ENCODE measurements around the gene ENDOU. TPM values are rescaled to one million over a fixed set of nuclear protein-coding genes. Genes with fewer than 3 reads are reported as not detected.

Gene ENDOU
- total RNA-seq, 1 experiment from 2014 or later = not detected

- peak; percentile 91 for TF ChIP-seq MAX (CRISPR knock-in tag; IDR thresholded peaks at IDR 0.05)
Observed at GRCh38 chr12:47758834-47759690, 33.8 kb upstream of the ENDOU start, which contains the start of gene RAPGEF3 (continued).

DNA sequence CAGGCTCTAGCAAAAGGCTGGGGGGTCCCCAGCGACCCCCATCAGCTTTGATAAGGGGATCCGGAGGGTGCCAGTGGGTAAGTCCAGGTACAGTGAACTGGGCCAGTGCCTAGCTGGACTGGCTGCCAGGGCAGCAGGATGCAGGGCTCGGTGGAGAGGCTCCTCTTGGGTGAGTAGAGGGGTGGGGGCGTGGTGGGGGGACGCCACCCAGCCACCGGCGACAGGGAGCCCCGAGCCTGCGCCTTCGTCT, 33.2 kb upstream of the ENDOU start:
- Mint-ChIP-seq H3K27me3 (ENCODE audit: low read depth) (no peaks in the 10 kb centered on the region; the same call in 1 of the 2 replicates), H3K9me3 (no peaks in the 10 kb centered on the region), H3K27ac (no peak overlapping the region), H3K4me3 (peak overlapping the region; percentile 67), H3K4me1 (peaks cover 55% of the 10 kb centered on the region), H3K36me3 (no peaks in the 10 kb centered on the region)
- TF ChIP-seq MYBL2 (CRISPR knock-in tag; IDR thresholded peaks at IDR 0.05) (no peak), ETV6 (CRISPR knock-in tag; IDR thresholded peaks at IDR 0.05) (no peak), ZNF138 (CRISPR knock-in tag; conservative IDR thresholded peaks at IDR 0.05) (no peak), NFATC4 (CRISPR knock-in tag; IDR thresholded peaks at IDR 0.05) (no peak), JUN (CRISPR knock-in tag; IDR thresholded peaks at IDR 0.05) (no peak)
- TF ChIP-seq, protein P1, sequence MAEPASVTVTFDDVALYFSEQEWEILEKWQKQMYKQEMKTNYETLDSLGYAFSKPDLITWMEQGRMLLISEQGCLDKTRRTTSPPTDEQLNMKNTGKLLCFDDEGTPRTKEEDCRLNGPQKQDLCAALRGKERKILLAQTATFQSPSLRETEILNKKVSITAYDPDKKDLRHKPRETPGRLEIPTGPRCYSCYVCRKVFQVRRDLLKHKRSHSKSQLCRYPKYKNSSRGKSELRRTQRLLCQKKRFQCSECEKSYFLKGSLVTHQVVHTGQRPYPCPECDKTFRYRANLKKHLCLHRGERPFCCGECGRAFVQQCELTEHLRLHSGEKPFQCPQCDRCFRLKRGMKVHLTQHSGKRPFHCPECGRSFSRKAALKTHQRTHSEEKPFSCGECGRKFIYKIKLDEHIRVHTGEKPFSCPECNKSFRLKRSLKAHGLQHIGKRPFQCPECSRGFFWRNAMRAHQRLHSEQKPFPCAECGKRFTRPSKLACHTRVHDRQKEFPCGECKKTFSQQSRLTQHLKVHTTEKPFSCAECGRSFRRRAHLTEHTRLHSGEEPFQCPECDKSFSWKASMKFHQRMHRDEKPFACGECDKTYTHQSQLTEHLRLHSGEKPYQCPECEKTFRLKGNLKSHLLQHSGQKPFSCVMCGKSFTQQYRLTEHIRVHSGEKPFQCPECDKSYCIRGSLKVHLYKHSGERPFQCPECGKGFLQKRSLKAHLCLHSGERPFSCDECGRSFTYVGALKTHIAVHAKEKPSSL (CRISPR knock-in tag; conservative IDR thresholded peaks at IDR 0.05) = no peak
- ChIA-PET CTCF (interaction anchor here (0.6 to 10.5 kb wide), 25 partner anchors 9 to 1916 kb away, joined by 3 to 173 read pairs (median 5); partner anchors contain the start of genes HDAC7, RPAP3, SLC48A1 and TMEM106C), POLR2A (interaction anchor here (0.9 to 2.1 kb wide), 5 partner anchors 9 to 52 kb away, joined by 3 to 6 read pairs (median 4); partner anchors contain the start of gene SLC48A1)
- DNase-seq (ENCODE audit: low spot score) (no peak), ATAC-seq (peak; percentile 16)

DNA sequence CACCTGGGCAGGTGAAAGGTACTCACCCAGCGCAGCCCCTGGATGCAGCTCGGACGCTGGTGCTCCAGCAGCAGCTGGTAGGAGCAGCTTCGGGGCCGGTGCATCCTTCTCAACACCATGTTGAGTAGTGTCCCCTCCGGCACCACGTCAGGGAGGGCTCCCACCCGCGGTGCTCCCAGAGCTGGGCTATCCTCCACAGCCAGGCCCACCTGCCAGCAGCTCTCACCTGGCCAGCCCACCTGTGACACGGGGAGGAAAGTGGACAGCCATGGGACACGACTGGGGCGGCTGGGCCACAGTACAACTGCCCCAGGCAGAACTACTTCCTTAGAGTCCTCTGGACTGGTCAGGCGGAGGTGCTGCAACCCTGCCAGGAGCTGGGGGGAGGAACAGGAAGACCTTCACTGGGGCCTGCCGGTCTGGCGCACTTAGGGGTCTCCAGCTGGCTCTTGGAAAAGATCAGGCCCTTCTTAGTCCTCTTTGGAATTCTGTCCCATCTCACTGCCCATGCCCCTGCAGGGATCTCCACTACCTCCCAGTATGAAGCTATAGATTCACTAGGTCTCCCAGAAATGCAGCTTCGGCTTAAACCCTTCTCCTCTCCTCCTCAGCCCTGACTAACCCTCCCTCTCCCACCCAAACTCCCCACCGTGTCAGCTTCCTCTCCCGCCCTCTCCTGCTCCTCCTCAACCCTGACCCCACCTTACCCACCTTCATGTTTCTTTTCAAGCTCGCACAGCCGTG, 32.7 kb upstream of the ENDOU start:
- no peaks in the 10 kb centered on the region for H3K36me3 Mint-ChIP-seq
- H3K4me1 Mint-ChIP-seq = peaks cover 58% of the 10 kb centered on the region
- ChIA-PET POLR2A (interaction anchor here (0.6 to 2.1 kb wide), 7 partner anchors 9 to 341 kb away, joined by 3 to 6 read pairs (median 4); partner anchors contain the start of gene SLC48A1), CTCF (interaction anchor here (0.6 to 10.5 kb wide), 27 partner anchors 10 to 1916 kb away, joined by 3 to 173 read pairs (median 5); partner anchors contain the start of genes HDAC7, RPAP3, SLC48A1 and TMEM106C)
- DNase-seq (ENCODE audit: low spot score) = no peak
- ATAC-seq = peak; percentile 36
- no peaks in the 10 kb centered on the region for H3K9me3 Mint-ChIP-seq
- H3K27me3 Mint-ChIP-seq (ENCODE audit: low read depth) = no peaks in the 10 kb centered on the region; the same call in 1 of the 2 replicates
- no peak overlapping the region for H3K27ac Mint-ChIP-seq
- H3K4me3 Mint-ChIP-seq = peak overlapping the region; percentile 67
- TF ChIP-seq FOXJ3 (CRISPR knock-in tag; IDR thresholded peaks at IDR 0.05; ENCODE audit: borderline replicate concordance) = no peak
- TF ChIP-seq, protein P2, sequence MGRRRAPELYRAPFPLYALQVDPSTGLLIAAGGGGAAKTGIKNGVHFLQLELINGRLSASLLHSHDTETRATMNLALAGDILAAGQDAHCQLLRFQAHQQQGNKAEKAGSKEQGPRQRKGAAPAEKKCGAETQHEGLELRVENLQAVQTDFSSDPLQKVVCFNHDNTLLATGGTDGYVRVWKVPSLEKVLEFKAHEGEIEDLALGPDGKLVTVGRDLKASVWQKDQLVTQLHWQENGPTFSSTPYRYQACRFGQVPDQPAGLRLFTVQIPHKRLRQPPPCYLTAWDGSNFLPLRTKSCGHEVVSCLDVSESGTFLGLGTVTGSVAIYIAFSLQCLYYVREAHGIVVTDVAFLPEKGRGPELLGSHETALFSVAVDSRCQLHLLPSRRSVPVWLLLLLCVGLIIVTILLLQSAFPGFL (CRISPR knock-in tag; IDR thresholded peaks at IDR 0.05; ENCODE audit: borderline replicate concordance) = no peak
- TF ChIP-seq E2F1 (CRISPR knock-in tag; IDR thresholded peaks at IDR 0.05) = no peak
- TF ChIP-seq GABPB1 (CRISPR knock-in tag; IDR thresholded peaks at IDR 0.05) = no peak
- no peak for TF ChIP-seq CBFB (CRISPR knock-in tag; IDR thresholded peaks at IDR 0.05; ENCODE audit: low read depth)
- TF ChIP-seq, protein P3, sequence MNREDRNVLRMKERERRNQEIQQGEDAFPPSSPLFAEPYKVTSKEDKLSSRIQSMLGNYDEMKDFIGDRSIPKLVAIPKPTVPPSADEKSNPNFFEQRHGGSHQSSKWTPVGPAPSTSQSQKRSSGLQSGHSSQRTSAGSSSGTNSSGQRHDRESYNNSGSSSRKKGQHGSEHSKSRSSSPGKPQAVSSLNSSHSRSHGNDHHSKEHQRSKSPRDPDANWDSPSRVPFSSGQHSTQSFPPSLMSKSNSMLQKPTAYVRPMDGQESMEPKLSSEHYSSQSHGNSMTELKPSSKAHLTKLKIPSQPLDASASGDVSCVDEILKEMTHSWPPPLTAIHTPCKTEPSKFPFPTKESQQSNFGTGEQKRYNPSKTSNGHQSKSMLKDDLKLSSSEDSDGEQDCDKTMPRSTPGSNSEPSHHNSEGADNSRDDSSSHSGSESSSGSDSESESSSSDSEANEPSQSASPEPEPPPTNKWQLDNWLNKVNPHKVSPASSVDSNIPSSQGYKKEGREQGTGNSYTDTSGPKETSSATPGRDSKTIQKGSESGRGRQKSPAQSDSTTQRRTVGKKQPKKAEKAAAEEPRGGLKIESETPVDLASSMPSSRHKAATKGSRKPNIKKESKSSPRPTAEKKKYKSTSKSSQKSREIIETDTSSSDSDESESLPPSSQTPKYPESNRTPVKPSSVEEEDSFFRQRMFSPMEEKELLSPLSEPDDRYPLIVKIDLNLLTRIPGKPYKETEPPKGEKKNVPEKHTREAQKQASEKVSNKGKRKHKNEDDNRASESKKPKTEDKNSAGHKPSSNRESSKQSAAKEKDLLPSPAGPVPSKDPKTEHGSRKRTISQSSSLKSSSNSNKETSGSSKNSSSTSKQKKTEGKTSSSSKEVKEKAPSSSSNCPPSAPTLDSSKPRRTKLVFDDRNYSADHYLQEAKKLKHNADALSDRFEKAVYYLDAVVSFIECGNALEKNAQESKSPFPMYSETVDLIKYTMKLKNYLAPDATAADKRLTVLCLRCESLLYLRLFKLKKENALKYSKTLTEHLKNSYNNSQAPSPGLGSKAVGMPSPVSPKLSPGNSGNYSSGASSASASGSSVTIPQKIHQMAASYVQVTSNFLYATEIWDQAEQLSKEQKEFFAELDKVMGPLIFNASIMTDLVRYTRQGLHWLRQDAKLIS (CRISPR knock-in tag; IDR thresholded peaks at IDR 0.05; ENCODE audit: borderline replicate concordance) = no peak
- 0 out of 2 replicates have a peak, but pooled peaks have one; percentile 28 for TF ChIP-seq FOXK1 (CRISPR knock-in tag; IDR thresholded peaks at IDR 0.05)
- TF ChIP-seq ZNF219 (CRISPR knock-in tag; IDR thresholded peaks at IDR 0.05; ENCODE audit: borderline replicate concordance) = no peak
- no peak for TF ChIP-seq NR1H2 (CRISPR knock-in tag; IDR thresholded peaks at IDR 0.05)
- no peak for TF ChIP-seq OVOL2 (CRISPR knock-in tag; IDR thresholded peaks at IDR 0.05; ENCODE audit: borderline replicate concordance)
- TF ChIP-seq CREB1 (CRISPR knock-in tag; IDR thresholded peaks at IDR 0.05) = no peak
- 0 out of 2 replicates have a peak, but pooled peaks have one; percentile 24 for TF ChIP-seq TP53 (CRISPR knock-in tag; IDR thresholded peaks at IDR 0.05)
- TF ChIP-seq FOXP1 (CRISPR knock-in tag; IDR thresholded peaks at IDR 0.05; ENCODE audit: borderline replicate concordance) = no peak
- peak; percentile 66 for TF ChIP-seq ZNF121 (CRISPR knock-in tag; IDR thresholded peaks at IDR 0.05)
